Type B pancreatic cell (in vitro differentiated cells): ENCODE data around the gene MAPKBP1. TPM values are rescaled to one million over a fixed set of nuclear protein-coding genes. Genes with fewer than 3 reads are reported as not detected.

ENCODE experiments used
- DNase-seq: peaks from one replicate; pipeline ENCODE4 v3.0.0; 2021; ENCODE audit warnings: mixed read lengths; ENCODE audit not compliant: unreplicated experiment; ENCODE audit errors: extremely low spot score
- H3K27ac Mint-ChIP-seq: 2 replicates; pipeline ENCODE4 v1.8.0; 2021; ENCODE audit warnings: mild to moderate bottlenecking, mixed read lengths
- H3K27me3 Mint-ChIP-seq: 2 replicates; pipeline ENCODE4 v1.8.0; 2021; ENCODE audit warnings: mixed read lengths
- H3K36me3 Mint-ChIP-seq: 2 replicates; pipeline ENCODE4 v1.8.0; 2021; ENCODE audit warnings: mixed read lengths
- H3K4me1 Mint-ChIP-seq: one replicate; pipeline ENCODE4 v1.8.0; 2021; ENCODE audit warnings: mixed read lengths; ENCODE audit not compliant: unreplicated experiment
- H3K4me3 Mint-ChIP-seq: 2 replicates; pipeline ENCODE4 v1.8.0; 2021; ENCODE audit warnings: mild to moderate bottlenecking, mixed read lengths
- H3K9me3 Mint-ChIP-seq: 2 replicates; pipeline ENCODE4 v1.8.0; 2021; ENCODE audit warnings: mixed read lengths
- CTCF ChIP-seq: fragments of 200-600 bp; sonication (generic); conservative IDR thresholded peaks from 2 replicates; pipeline ENCODE4 v1.5.0; 2021; ENCODE audit warnings: antibody characterized with exemption, mild to moderate bottlenecking
- total RNA-seq: library from RNA; stranded (reverse); gene quantifications from 2 replicates; pipeline ENCODE4 v1.2.1, GENCODE V29; 2021; ENCODE audit warnings: low replicate concordance

The MAPKBP1 gene
- total RNA-seq, 1 donor from 2014 or later: 34.8 TPM

- H3K27me3 Mint-ChIP-seq: no peaks in the 10 kb centered on the region
- DNase-seq: no peak
Measured at GRCh38 chr15:41852736-41853590, 78.7 kb downstream of the MAPKBP1 start.

GRCh38 chr15:41853831-41854230, 79.5 kb downstream of the MAPKBP1 start:
- no peak for DNase-seq
- no peak for TF ChIP-seq CTCF
- Mint-ChIP-seq H3K9me3 (no peaks in the 10 kb centered on the region), H3K27ac (no peak overlapping the region), H3K4me1 (peaks cover 4% of the 10 kb centered on the region), H3K27me3 (no peaks in the 10 kb centered on the region), H3K4me3 (no peak overlapping the region), H3K36me3 (no peaks in the 10 kb centered on the region)

More at GRCh38 chr15:41852736-41853590, 78.7 kb downstream of the MAPKBP1 start:
- Mint-ChIP-seq H3K27ac (no peak overlapping the region), H3K9me3 (no peaks in the 10 kb centered on the region), H3K36me3 (peaks cover 5% of the 10 kb centered on the region), H3K4me1 (peaks cover 4% of the 10 kb centered on the region), H3K4me3 (no peak overlapping the region)
- no peak for TF ChIP-seq CTCF

GRCh38 chr15:41854443-41854842, 80.2 kb downstream of the MAPKBP1 start:
- Mint-ChIP-seq H3K27ac (no peak overlapping the region), H3K36me3 (no peaks in the 10 kb centered on the region), H3K27me3 (no peaks in the 10 kb centered on the region), H3K4me3 (no peak overlapping the region), H3K4me1 (peaks cover 4% of the 10 kb centered on the region), H3K9me3 (no peaks in the 10 kb centered on the region)
- DNase-seq: no peak
- TF ChIP-seq CTCF: no peak

GRCh38 chr15:41855261-41855961, 81.1 kb downstream of the MAPKBP1 start:
- H3K36me3 Mint-ChIP-seq: no peaks in the 10 kb centered on the region
- no peaks in the 10 kb centered on the region for H3K27me3 Mint-ChIP-seq
- H3K27ac Mint-ChIP-seq: peak overlapping the region; percentile 34
- H3K4me3 Mint-ChIP-seq: no peak overlapping the region
- H3K4me1 Mint-ChIP-seq: peaks cover 4% of the 10 kb centered on the region
- no peak for DNase-seq
- TF ChIP-seq CTCF: no peak
- H3K9me3 Mint-ChIP-seq: no peaks in the 10 kb centered on the region

- Mint-ChIP-seq H3K4me3 (no peak overlapping the region), H3K36me3 (no peaks in the 10 kb centered on the region), H3K4me1 (peaks cover 4% of the 10 kb centered on the region), H3K9me3 (no peaks in the 10 kb centered on the region), H3K27ac (no peak overlapping the region), H3K27me3 (no peaks in the 10 kb centered on the region)
- DNase-seq: no peak
- no peak for TF ChIP-seq CTCF
Measured at GRCh38 chr15:41856262-41856661, 82.0 kb downstream of the MAPKBP1 start.
